Activated CD4-positive, alpha-beta T cell treated with anti-CD3 and anti-CD28 coated beads, Interleukin-10, Interleukin-2, amounts not matched to agents 100 ng/mL and 50 ng/mL, durations not matched to agents 16 hours and 8 hours (primary cell): ENCODE data around the gene PLXDC2.
"Not testable (repeated sequence)": the region's sequence is repeated elsewhere in the genome, so short reads cannot be mapped to it uniquely, and the experiment has no call there.

Experiments used
- DNase-seq: peaks from one replicate; pipeline ENCODE4 v3.0.0-alpha.2; 2020

PLXDC2 gene

GRCh38 chr10:20142311-20142710 is 326.1 kb downstream of the PLXDC2 start:
- no peak for DNase-seq

GRCh38 chr10:20144268-20144667 is 328.0 kb downstream of the PLXDC2 start:
- no peak for DNase-seq

- no peak for DNase-seq
Measured at GRCh38 chr10:20146004-20146403, 329.8 kb downstream of the PLXDC2 start.

GRCh38 chr10:20147684-20148083 is 331.5 kb downstream of the PLXDC2 start:
- DNase-seq, result no peak

GRCh38 chr10:20156511-20156910 is 340.3 kb downstream of the PLXDC2 start:
- no peak for DNase-seq

GRCh38 chr10:20157314-20157713 is 341.1 kb downstream of the PLXDC2 start:
- no peak for DNase-seq

- DNase-seq, result no peak
Measured at GRCh38 chr10:20158086-20158485, 341.9 kb downstream of the PLXDC2 start.

- DNase-seq, result no peak
Measured at GRCh38 chr10:20162123-20162522, 345.9 kb downstream of the PLXDC2 start.

GRCh38 chr10:20166096-20166675 is 350.0 kb downstream of the PLXDC2 start:
- DNase-seq, result no peak

- no peak for DNase-seq
Measured at GRCh38 chr10:20170661-20171060, 354.4 kb downstream of the PLXDC2 start.

DNA sequence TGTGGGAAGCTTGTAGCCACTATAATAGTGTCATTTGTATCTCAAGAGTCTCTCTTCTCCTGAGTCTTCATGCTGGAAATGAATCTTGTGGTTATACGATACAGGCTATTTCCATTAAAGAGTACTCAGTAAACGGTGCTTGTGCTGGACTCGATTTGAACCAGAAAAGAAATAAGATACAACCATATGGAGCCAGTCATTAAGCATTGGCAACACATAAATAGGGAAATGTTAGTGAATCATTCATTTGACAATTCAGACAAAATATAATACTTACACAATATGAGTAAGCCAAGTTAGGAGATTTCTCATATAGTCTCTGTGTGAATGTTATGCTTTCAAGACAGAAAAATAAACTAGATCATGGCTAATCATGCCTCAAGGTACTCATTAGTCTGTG is 356.8 kb downstream of the PLXDC2 start:
- DNase-seq, result no peak

- DNase-seq, result no peak
Measured at GRCh38 chr10:20175719-20176118, 359.5 kb downstream of the PLXDC2 start.

DNA sequence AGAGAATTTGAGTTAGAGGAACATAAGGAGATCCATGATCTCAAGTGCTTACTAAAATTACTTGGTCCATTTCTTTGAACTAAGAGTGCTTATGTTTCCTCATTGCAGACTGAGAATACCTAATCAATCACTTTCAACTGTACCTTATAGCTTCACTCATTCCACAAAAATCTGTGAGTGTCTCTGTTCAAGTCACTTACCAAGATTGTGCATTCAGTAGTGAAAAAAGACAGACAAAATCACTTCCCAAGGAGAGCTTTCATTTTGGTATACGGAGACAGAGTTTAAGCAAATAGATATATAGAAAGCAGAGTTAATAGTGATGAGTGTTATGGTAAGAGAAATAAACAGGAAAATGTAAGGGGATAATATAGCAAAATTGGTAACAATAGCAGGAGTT is 364.5 kb downstream of the PLXDC2 start:
- no peak for DNase-seq

DNA sequence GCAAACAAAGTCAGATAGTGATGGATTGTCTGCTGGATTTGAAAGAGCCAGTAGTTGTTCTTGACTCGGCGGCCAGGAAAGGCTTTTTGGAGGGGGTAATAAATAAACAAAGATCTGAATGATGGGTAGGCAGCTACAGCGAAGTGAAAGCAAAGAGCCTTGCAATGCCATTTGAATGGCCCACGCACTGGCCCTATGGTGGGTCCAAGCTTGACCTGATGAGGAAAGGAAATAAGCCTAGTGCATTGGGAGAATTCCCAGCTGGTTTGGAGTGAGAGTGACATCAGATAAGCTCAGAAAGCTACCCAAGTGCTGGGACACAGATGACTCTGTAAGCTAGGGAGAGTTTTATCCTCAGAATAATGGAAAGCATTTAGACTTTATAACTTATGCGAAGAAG is 365.2 kb downstream of the PLXDC2 start:
- no peak for DNase-seq

DNA sequence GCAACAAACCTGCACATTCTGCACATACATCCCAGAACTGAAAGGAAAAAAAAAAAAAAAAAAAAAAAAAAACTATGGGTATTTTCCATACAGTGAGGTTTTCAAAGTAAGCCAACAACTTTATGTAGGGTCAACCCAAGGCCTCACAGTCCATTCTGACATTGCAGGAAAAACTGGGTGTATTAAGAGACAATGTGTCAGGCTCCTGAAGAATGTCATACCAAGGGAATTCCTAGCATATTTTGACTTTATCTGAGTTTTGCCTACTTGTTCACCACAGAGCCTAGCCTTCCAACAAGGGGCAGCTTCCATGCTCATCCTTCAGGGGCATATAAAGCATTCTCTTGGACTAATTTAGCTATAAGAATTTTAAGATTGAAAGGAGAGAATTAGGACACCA is 368.9 kb downstream of the PLXDC2 start:
- DNase-seq, result no peak

- DNase-seq, result not testable (repeated sequence)
Measured at GRCh38 chr10:20191392-20191791, 375.2 kb downstream of the PLXDC2 start.

GRCh38 chr10:20195076-20195475 is 378.8 kb downstream of the PLXDC2 start:
- no peak for DNase-seq

DNA sequence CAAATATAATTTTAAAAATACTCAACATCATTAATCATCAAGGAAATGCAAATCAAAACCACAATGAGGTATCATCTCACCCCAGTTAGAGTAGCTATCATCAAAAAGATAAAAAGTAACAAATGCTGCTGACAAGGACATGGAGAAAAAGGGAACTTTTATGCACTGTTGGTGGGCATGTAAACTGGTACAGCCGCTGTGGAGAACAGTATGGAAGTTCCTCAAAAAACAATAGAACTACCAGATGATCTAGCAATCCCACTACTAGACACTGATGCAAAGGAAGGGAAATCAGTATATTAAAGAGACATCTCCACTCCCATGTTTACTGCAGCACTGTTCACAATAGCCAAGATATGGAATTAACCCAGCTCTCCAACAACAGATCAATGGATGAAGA is 384.5 kb downstream of the PLXDC2 start:
- no peak for DNase-seq

DNA sequence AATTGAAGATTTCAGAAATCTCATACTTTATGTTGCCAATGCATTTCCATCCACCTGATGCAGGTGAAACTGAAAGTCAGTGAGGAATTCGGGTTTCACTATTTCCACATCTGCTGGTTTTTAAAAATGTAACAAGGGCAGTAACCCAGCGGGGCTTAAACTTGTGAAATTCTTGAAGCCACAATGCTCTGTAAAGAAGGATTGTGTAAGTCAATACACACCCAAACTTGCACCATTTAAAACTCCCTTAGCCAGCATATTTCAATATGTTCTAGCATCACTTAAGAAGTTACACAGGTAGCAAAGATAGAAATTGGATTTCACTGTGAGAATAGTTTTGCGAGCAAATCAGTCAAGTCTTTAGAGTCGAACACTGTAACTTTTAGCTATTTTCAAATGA is 386.1 kb downstream of the PLXDC2 start:
- no peak for DNase-seq

DNA sequence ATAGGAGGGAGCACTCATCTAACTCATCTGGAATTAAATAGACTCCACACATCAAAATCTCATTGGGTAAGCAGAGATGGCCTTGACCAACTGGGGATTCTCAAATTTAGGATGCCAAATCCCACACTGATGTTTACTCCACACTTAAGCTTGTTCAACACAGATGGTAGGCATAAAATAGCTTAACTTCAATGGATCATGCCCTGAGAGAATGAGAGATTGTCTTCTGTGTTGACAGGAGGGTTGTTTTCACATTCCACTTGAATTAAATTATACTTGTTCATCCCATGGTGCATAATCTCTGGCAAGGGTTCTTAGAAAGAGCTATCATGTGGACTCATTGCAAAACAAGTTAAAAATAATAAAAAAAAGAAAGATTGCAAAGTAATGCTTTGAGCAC is 391.4 kb downstream of the PLXDC2 start:
- DNase-seq, result no peak

- not testable (repeated sequence) for DNase-seq
Measured at GRCh38 chr10:20209098-20209497, 392.9 kb downstream of the PLXDC2 start.

GRCh38 chr10:20215547-20216152 is 399.4 kb downstream of the PLXDC2 start:
- no peak for DNase-seq

GRCh38 chr10:20221356-20221755 is 405.1 kb downstream of the PLXDC2 start:
- no peak for DNase-seq

- DNase-seq, result no peak
Measured at GRCh38 chr10:20228729-20229128, 412.5 kb downstream of the PLXDC2 start.

DNA sequence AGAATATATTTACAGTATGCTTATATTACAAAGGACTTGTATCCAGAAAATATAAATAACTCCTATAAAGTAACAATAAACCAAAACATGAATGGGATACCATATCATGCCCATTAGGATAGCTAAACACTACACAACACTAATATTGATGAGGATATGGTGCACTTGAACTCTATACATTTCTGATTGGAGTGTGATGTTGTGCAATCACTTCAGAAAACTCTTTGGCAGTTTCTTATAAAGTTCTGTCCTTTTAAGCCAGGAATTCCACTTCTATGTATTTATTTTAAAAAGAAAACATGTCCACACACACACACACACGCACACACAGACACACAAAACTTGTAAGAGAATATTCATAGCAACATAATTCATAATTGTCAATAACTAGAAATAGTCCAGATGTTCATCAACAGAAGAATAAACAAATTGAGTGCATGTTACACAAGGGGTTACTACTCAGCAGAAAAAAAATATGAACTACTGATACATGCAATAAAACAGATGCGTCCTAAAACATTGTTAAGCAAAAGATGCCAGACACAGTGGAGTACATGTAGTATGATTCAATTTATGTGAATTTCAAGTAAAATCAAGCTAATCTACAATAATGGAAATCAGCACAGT is 416.0 kb downstream of the PLXDC2 start:
- no peak for DNase-seq
